HG02852 (cell line): ENCODE results near the gene RPL21.
"Not testable (repeated sequence)": the region's sequence is repeated elsewhere in the genome, so short reads cannot be mapped to it uniquely, and the experiment has no call there.

Source experiments
- ATAC-seq: cut with Tn5 transposase; IDR thresholded peaks from one replicate; pipeline ENCODE4 v1.9.1; 2021; ENCODE audit warnings: mild to moderate bottlenecking, moderate library complexity; ENCODE audit not compliant: unreplicated experiment

Gene RPL21

DNA sequence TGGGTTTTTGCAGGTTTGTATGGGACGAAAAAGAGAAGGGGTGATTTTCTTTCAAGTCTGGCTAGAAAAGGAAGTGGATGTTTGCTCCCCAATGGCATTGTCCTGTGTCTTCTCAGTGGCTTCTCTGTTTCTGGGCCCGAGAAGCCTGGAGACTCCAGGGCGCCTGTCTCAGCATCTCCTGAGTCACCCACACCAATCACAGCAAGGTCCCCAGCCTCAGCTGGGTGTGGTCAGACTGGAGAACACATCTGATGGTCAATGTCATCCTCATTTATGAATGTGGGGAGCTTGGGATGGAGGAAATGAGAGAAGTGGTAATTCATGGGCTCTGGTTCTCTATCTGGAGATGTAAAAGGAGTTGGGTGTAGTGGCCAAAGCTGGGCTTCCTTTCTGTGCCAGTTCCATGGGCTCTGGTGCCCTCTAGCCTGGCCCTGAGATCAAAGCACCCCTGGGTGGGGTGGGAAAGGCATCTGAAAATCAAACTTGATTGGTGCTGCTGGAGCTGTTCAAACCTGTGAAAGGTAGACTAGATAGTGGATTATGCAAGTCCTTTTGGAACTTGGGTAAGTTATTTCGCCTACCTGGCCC lies 32.6 kb downstream of the RPL21 start:
- no peak for ATAC-seq

DNA sequence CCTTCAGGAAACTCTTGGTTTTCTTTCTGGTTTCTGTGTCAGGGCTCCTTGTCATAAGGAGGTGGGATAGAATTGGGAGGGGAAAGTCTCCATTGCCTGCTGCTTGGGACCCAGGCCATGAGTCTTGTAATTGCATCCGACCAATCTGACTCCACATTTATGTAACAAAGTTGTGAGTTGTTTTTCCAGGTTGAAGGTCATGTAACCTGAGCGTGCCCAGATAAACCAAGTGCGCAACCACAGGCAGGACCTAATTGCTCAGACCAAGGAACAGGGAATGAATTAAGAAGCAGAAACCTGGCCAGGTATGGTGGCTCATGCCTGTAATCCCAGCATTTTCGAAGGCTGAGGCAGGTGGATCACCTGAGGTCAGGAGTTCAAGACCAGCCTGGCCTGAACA lies 37.0 kb downstream of the RPL21 start:
- no peak for ATAC-seq

DNA sequence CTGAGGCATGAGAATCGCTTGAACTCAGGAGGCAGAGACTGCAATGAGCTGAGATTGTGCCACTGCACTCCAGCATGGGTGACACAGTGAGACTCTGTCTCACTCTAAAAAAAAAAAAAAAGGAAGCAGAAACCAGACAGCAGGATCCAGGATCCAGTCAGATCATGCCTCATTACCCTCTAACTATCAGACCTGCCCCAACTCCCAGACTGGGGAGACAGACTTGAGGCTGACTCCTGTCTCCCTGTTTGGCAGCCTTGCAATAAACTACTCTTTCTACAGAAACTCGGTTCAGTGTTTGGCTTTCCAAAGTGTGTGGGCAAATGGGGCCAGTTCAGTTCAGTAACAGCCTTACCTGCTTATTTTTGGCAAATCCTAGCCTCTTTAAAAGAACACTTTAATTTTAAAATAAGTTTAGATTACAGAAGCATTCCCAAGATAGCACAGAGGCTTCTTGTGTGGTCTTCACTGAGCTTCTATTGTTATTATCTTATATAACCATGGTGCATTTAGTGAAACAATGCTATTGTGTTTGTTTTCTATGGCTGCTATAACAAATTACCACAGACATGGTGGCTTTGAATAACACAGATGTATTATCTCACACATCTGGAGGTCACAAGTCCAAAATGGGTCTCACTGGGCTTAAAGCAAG lies 37.8 kb downstream of the RPL21 start:
- no peak for ATAC-seq

DNA sequence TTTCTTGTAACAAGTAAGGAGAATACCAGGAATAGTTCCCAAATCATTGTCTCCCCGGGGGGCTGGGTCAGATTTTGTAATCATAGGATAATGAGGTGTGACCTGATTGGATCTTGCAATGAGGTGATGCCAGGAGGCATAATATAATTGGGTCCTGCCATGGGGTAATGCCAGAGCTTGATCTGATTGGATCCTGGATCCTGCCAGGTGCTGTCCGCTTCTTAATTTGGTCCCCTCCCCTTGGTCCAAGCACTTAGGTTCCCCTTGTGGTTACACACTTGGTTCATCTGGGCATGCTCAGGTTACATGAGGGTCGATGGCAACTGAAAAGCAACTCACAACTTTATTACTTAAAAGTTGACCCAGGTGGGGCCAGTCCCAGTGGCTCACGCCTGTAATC lies 39.4 kb downstream of the RPL21 start:
- no peak for ATAC-seq

DNA sequence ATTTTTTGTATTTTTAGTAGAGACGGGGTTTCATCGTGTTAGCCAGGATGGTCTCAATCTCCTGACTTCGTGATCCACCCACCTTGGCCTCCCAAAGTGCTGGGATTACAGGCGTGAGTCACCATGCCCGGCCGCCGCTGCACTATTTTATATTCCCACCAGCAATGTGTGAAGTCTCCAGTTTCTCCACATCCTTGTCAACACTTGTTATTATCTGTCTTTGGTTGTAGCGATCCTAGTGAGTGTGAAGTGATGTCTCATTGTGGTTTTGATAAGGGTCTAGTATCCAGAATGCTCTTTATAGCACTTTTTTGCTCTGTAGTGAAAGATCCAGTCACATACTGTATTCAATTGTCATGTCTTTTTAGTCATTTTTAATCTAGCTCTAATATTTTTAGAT lies 40.6 kb downstream of the RPL21 start:
- not testable (repeated sequence) for ATAC-seq

DNA sequence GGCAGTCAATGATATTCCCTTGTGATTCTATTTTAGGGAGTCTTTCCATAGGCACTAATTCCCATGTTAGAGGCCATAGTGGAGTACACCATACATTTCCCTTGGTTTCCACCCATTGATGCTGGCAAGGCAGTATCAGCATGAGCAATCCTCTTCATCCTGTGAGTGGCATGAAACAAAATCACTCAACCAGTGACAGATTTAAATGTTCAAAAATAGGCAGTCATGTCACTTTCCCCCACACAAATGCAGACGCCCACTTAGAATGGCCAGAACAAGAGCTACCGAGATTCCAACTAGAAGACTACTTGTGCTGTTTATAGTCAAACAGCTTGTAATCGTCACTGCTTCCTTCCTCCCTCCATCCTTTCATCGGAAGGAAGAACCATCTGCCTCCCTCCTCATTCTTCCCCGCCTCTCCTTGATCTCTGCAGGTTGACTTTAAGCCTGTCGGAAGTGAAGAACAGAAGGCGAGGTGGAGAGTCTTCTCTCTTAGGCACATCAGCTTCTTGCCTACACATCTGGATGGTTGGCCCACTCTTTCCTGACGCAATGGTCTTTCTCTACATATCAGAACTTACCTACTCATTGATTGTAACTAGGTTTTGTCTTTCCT lies 41.8 kb downstream of the RPL21 start:
- ATAC-seq, result no peak

DNA sequence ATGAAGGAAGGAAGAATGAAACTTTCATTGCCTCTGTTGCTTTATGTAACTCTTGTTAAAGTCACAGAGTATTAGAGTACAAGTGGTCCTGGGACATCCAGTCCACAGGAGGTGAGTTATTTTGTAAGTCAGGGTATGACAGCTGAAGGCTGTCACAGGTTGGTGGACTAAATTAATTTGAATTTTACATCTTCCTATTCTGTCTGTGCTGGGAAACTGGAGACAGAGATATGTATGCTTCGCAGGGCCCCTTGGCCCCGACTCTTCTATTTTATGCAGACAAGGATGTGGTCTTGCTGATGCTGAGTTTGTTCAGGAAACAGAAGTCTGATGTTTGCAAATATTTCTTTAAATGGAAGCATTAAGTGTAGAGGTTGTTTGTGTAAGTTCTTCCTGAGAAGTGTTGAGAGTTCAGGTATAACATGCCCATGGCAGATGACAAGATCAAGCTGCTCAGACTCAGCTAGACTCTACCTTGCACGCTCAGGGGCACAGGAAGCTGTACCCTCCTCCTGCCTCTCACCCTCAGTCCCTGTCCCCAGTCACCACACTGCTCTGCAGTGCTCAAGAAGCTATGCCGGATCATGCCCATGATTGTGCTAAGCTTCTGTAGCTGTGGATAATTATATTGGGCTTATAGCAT lies 42.6 kb downstream of the RPL21 start:
- ATAC-seq, result no peak

DNA sequence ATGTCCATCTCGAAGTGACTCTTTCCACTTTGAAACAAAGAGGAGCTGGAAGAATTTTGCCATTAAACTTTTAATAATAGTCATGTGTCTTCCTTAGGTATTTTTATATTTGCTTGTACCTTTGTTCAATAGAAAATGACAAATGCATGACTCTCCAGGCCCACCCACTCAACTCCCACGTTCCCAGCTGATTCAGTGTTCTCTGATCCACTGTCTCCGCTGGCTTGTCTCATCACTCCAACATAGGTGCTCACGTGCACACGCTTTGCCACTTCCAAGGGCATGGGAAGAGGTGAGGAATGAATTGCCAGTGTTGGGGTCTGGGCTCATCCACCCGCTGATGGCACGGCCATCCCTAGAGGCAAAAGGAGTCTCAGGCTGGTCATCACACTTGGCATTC lies 43.7 kb downstream of the RPL21 start:
- ATAC-seq, result no peak

DNA sequence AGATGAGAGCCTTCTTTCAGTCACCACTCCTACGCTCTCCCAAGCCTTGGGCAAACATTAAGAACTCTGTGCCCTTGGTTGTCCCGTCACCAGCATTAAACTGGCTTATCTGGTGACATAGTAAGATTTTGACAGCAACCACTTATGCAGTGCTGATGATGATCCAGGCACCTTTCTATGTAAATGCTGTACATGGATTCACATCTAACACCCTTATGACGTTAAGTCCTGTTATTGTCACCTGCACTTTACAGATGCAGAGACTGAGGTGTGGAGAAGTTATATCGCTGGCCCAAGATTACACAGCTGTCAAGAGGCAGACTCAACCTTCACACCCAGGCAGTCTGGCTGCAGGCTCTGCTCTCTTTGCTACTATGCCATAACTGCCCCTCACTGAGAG lies 44.3 kb downstream of the RPL21 start:
- ATAC-seq, result no peak

DNA sequence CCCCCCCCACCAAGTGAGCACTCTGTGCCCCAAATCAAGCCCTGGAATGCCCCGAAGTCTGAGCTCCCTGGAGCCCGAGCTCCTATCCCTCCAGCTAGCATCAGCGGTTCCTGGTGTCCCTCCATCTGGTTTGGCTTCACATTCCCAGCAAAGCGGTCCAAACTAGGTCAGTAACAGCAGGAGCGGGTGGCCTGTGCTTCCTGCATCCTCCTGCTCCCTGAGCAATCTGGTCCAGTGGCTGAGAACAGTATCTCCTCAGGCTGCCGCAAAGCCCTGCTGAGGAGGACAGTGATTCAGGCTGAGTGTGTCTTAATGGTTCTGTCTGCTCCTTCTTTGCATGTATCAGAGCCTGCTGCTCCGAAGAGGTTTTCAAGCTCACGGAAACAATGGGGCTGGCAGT lies 45.1 kb downstream of the RPL21 start:
- no peak for ATAC-seq

GRCh38 chr13:27298849-27299248 lies 47.5 kb downstream of the RPL21 start:
- no peak for ATAC-seq

GRCh38 chr13:27300406-27300805 lies 49.0 kb downstream of the RPL21 start:
- ATAC-seq, result not testable (repeated sequence)

DNA sequence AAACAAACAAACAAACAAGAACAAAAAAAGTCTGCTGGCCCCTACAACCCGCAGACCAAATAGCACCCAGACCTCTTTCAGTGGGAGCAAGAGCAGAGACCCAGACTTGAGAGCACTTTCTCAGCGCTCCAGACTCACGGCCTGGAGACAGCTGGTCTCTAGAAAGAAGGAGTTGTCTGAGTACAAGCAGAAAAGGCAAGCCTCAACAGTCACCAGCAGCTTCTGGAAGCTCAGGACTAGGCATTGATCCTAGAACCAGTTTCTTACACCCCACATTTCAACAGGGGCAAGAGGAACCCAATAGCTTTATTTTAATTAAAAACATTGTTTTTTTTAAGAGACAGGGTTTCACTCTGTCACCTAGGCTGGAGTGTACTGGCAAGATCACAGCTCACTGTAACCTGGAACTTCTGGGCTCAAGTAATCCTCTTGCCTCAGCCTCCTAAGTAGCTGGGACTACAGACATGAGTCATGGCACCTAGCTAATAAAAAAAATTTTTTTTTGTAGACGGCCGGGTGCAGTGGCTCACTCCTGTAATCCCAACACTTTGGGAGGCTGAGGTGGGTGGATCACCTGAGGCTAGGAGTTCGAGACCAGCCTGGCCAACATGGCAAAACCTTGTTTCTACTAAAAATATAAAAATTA lies 49.7 kb downstream of the RPL21 start:
- no peak for ATAC-seq

DNA sequence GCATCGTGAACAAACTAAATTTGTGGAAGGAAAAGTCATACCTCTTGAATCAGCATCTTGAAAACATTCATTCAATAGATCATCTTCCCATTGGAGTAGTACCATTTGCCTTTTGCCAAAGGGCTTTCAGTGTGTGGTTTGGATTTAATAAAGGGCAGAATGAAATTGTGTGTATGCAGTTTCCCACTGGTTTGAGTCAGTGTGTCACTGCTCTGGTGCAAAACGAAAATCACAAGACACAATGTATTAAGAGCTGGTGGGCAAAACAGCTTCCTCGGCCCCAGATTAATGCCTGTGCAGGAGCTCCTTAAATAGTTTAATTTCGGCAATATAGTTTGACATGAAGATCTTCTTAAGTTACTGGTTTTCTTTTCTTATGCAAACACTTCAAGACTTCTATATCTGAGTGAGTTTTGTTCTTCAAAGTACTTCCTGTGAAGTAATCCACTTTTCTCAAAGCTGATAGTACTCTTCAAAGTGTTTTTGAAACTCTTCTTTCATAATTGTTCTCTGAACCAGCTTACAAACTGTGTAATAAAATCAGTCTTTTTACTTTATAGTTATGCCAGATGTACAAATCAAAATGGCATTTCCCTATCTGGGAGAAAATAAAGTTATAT lies 51.4 kb downstream of the RPL21 start:
- ATAC-seq, result no peak

DNA sequence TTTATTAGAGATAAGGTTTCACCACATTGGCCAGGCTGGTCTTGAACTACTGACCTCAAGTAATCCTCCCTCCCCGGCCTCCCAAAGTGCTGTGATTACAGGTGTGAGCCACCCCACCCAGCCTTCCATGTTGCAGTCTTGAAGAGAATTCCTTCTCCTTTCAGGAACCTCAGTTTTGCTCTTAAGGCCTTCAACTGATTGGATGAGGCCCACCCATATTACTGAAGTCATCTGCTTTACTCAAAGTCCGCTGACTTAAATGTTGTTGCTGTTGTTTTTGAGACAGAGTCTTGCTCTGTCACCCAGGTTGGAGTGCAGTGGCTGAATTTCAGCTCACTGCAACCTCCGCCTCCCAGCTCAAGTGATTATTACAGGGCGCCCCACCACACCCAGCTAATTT lies 52.7 kb downstream of the RPL21 start:
- no peak for ATAC-seq

DNA sequence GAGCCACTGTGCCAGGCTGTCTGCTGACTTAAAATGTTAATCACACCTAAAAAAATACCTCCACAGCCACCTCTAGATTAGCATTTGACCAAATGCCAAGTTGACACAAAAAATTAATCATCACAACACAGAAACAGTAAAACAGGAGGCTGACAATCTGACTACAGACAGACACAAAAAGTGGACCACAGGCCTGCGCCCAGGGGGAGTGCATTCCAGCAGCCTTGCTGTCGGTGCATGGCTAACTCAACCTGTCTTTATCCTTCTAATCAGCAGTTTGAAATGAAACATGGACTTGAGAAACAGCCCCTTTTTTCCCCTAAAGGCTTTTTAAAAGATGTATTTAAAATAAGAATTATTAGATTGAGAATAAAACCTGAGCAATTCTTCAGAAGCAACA lies 53.3 kb downstream of the RPL21 start:
- ATAC-seq, result no peak
